Epidermal melanocyte (primary cell): ENCODE data around the gene NBPF3.
"Not testable (repeated sequence)": the region's sequence is repeated elsewhere in the genome, so short reads cannot be mapped to it uniquely, and the experiment has no call there.

Source experiments
- DNase-seq: peaks from one replicate; pipeline ENCODE4 v3.0.0; 2011; ENCODE audit warnings: low spot score; ENCODE audit not compliant: insufficient read length

Gene NBPF3

GRCh38 chr1:21517660-21518480 lies 77.9 kb downstream of the NBPF3 start:
- DNase-seq = no peak

GRCh38 chr1:21518774-21519455 lies 79.0 kb downstream of the NBPF3 start:
- DNase-seq = no peak

GRCh38 chr1:21519486-21520070 lies 79.6 kb downstream of the NBPF3 start:
- DNase-seq = not testable (repeated sequence)

- no peak for DNase-seq
These were observed 81.2 kb downstream of the NBPF3 start for GRCh38 chr1:21520899-21521716.

GRCh38 chr1:21521717-21522060 lies 81.8 kb downstream of the NBPF3 start:
- no peak for DNase-seq

GRCh38 chr1:21522525-21523038 lies 82.6 kb downstream of the NBPF3 start:
- no peak for DNase-seq

GRCh38 chr1:21523297-21523813 lies 83.4 kb downstream of the NBPF3 start:
- DNase-seq = no peak

- no peak for DNase-seq
These were observed 84.3 kb downstream of the NBPF3 start for GRCh38 chr1:21524220-21524619.

- no peak for DNase-seq
These were observed 84.9 kb downstream of the NBPF3 start for GRCh38 chr1:21524686-21525339.

- no peak for DNase-seq
These were observed 85.4 kb downstream of the NBPF3 start for GRCh38 chr1:21525340-21525717.

- no peak for DNase-seq
These were observed 86.5 kb downstream of the NBPF3 start for GRCh38 chr1:21526441-21526840.

GRCh38 chr1:21530368-21531016 lies 90.6 kb downstream of the NBPF3 start:
- DNase-seq = no peak

- no peak for DNase-seq
These were observed 91.3 kb downstream of the NBPF3 start for GRCh38 chr1:21531241-21531640.

- no peak for DNase-seq
These were observed 92.6 kb downstream of the NBPF3 start for GRCh38 chr1:21532496-21532895.

- no peak for DNase-seq
These were observed 93.1 kb downstream of the NBPF3 start for GRCh38 chr1:21532992-21533534.

- no peak for DNase-seq
These were observed 94.2 kb downstream of the NBPF3 start for GRCh38 chr1:21534146-21534545.
